Keratinocyte (primary cell): ENCODE measurements around the gene SLC26A4. TPM values are rescaled to one million over a fixed set of nuclear protein-coding genes. Genes with fewer than 3 reads are reported as not detected.

Source experiments
- DNase-seq: peaks from one replicate; pipeline ENCODE4 v3.0.0-alpha.2; 2011; ENCODE audit warnings: low read depth, missing footprints, low spot score
- FAIRE-seq: peaks from 2 replicates; lab custom pipeline; 2011; peaks lifted over from hg19 to GRCh38; lab: Jason Lieb, UNC
- H2AFZ ChIP-seq: 2 replicates; pipeline ENCODE4 v1.6.0; 2012; ENCODE audit warnings: low read length, control low read depth, inconsistent platforms; ENCODE audit not compliant: control insufficient read depth
- H3K27ac ChIP-seq: 2 replicates; pipeline ENCODE4 v1.5.1; 2011; ENCODE audit warnings: low read length; ENCODE audit not compliant: control insufficient read depth, insufficient read depth
- H3K27me3 ChIP-seq: 3 replicates; pipeline ENCODE4 v1.6.0; 2011; ENCODE audit warnings: low read length; ENCODE audit not compliant: control insufficient read depth, insufficient read depth; ENCODE audit errors: extremely low read depth
- H3K36me3 ChIP-seq, 2 experiments: 2 replicates in 1 of 2; 3 replicates in 1 of 2; pipeline ENCODE4 v1.5.1; 2011; ENCODE audit warnings: low read length in 2 of 2, mild to moderate bottlenecking in 1 of 2; ENCODE audit not compliant: control insufficient read depth in 2 of 2, insufficient read depth in 2 of 2; ENCODE audit errors: extremely low read depth in 1 of 2
- H3K4me1 ChIP-seq: 3 replicates; pipeline ENCODE4 v1.5.1; 2011; ENCODE audit warnings: low read length; ENCODE audit not compliant: control insufficient read depth, insufficient read depth; ENCODE audit errors: extremely low read depth
- H3K4me2 ChIP-seq: 3 replicates; pipeline ENCODE4 v1.6.0; 2011; ENCODE audit warnings: low read depth, low read length; ENCODE audit not compliant: control insufficient read depth, insufficient read depth; ENCODE audit errors: extremely low read depth
- H3K4me3 ChIP-seq, 3 experiments: fragments of 200-600 bp in 1 of 3; sonication (generic) in 1 of 3; 2 replicates in 2 of 3; 3 replicates in 1 of 3; pipeline ENCODE4 v1.5.1; 2011 to 2016; ENCODE audit warnings: low read length in 3 of 3, mild to moderate bottlenecking in 3 of 3, control low read depth in 2 of 3, inconsistent platforms in 1 of 3, low read depth in 1 of 3, mixed read lengths in 1 of 3, mixed run types in 1 of 3, moderate library complexity in 1 of 3; ENCODE audit not compliant: control insufficient read depth in 2 of 3, insufficient read depth in 2 of 3; ENCODE audit errors: extremely low read depth in 1 of 3
- H3K79me2 ChIP-seq: 2 replicates; pipeline ENCODE4 v1.6.0; 2012; ENCODE audit warnings: low read length; ENCODE audit not compliant: control insufficient read depth, insufficient read depth
- H3K9ac ChIP-seq: 3 replicates; pipeline ENCODE4 v1.6.0; 2011; ENCODE audit warnings: low read length; ENCODE audit not compliant: control insufficient read depth, insufficient read depth; ENCODE audit errors: extremely low read depth
- H3K9me1 ChIP-seq: 3 replicates; pipeline ENCODE4 v1.6.0; 2011; ENCODE audit warnings: low read length; ENCODE audit not compliant: control insufficient read depth, insufficient read depth; ENCODE audit errors: extremely low read depth
- H3K9me3 ChIP-seq: 2 replicates; pipeline ENCODE4 v1.5.1; 2012; ENCODE audit warnings: low read depth, low read length; ENCODE audit not compliant: control insufficient read depth
- H4K20me1 ChIP-seq: 3 replicates; pipeline ENCODE4 v1.6.0; 2011; ENCODE audit warnings: low read length; ENCODE audit not compliant: control insufficient read depth, insufficient read depth; ENCODE audit errors: extremely low read depth
- EZH2 ChIP-seq: IDR thresholded peaks from one replicate; pipeline ENCODE4 v1.6.1; 2012; ENCODE audit warnings: inconsistent platforms, mild to moderate bottlenecking, low read length, moderate library complexity
- dilution Hi-C: fragments of 300-500 bp; cut with MboI; formaldehyde crosslinking; loops from one replicate; pipeline ENCODE4 v1.7.0; 2020; ENCODE audit warnings: low sequenced_read_pairs; ENCODE audit not compliant: extremely low pct_ligation_motif_present
- polyA plus RNA-seq, 5 experiments: library from polyadenylated mRNA; depleted of rRNA in 3 of 5; stranded (reverse) in 3 of 5; stranded (forward) in 1 of 5; unstranded in 1 of 5; fragments of >200 nt; gene quantifications; 1 replicate in 1 of 5; 2 replicates in 3 of 5; 3 replicates in 1 of 5; pipeline versions ENCODE4 v1.2.1 to v1.2.3, GENCODE V29; 2011 to 2012; ENCODE audit warnings: missing spikeins in 2 of 5, low read depth in 1 of 5, low replicate concordance in 1 of 5
- TF ChIP-seq, protein P1 (sequence below), 3 experiments: IDR thresholded peaks in 1 of 3; conservative IDR thresholded peaks in 1 of 3; optimal IDR thresholded peaks in 1 of 3; 2 replicates in 2 of 3; 3 replicates in 1 of 3; pipeline versions ENCODE3 to v1.5.1; 2011; ENCODE audit warnings: low read length in 3 of 3, mild to moderate bottlenecking in 3 of 3, moderate library complexity in 2 of 3, control low read depth in 1 of 3, inconsistent platforms in 1 of 3; ENCODE audit not compliant: insufficient read depth in 2 of 3; ENCODE audit errors: extremely low read depth in 1 of 3

The SLC26A4 gene
- polyA plus RNA-seq, 1 donor (not counting 4 experiments of a cell fraction or from before 2014, with no cell fraction given), result 0.26 TPM

DNA sequence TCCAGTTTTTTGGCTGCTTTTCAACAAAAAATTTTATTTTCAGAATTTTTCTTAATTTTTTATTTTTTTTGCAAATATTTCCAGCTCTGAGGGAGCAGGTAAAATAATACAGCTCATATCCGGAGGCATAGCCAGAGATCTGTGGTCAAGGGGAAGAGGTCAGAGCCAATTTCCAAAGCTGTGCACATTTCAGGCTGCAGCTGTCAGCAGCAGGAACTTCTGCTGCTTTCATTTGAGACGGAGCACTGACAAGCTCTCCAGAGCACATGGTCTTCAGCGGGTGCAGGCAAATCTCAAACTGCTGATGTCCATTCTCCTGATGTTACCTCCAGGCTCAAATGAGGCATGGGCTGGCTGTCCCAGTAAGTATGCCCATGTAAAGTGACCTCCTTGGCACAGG, 31.1 kb downstream of the SLC26A4 start:
- Histone ChIP-seq H3K9ac (no peak overlapping the region), H2AFZ (no peak overlapping the region), H3K79me2 (no peaks in the 10 kb centered on the region), H3K4me3 (no peak overlapping the region), H3K36me3 (no peaks in the 10 kb centered on the region), H3K4me2 (no peak overlapping the region), H3K27ac (no peak overlapping the region), H3K4me1 (peaks cover 3% of the 10 kb centered on the region), H3K9me3 (no peaks in the 10 kb centered on the region), H3K9me1 (no peaks in the 10 kb centered on the region), H3K27me3 (peaks cover 3% of the 10 kb centered on the region), H4K20me1 (no peaks in the 10 kb centered on the region)
- dilution Hi-C loops, result no loop called here
- TF ChIP-seq EZH2, result no peak
- no peak for DNase-seq
- no peak for FAIRE-seq

DNA sequence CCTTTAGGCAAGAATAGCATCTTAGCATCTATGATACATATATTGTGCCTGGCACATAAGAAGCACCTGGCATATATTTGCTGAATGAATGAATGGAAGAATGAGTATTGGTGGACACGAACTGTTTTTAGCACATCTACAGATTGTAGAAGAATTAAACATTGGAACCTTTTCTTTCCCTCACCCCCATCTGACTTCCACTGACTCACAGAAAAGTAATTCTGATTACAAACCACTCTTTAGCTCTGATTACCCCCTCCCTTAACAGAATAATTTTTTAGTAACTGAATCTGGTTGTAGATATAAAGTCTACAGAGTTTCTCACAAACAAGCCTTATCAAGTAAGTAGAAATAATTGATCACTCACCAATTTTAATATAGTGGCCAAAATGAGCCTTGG, 31.9 kb downstream of the SLC26A4 start:
- H3K9me3 ChIP-seq, result no peaks in the 10 kb centered on the region
- peaks cover under 1% of the 10 kb centered on the region for H3K4me1 ChIP-seq
- dilution Hi-C loops, result no loop called here
- no peak overlapping the region for H3K4me2 ChIP-seq
- DNase-seq, result no peak
- H3K9ac ChIP-seq, result no peak overlapping the region
- H3K36me3 ChIP-seq, result no peaks in the 10 kb centered on the region
- no peaks in the 10 kb centered on the region for H4K20me1 ChIP-seq
- TF ChIP-seq EZH2, result no peak
- TF ChIP-seq, protein P1, sequence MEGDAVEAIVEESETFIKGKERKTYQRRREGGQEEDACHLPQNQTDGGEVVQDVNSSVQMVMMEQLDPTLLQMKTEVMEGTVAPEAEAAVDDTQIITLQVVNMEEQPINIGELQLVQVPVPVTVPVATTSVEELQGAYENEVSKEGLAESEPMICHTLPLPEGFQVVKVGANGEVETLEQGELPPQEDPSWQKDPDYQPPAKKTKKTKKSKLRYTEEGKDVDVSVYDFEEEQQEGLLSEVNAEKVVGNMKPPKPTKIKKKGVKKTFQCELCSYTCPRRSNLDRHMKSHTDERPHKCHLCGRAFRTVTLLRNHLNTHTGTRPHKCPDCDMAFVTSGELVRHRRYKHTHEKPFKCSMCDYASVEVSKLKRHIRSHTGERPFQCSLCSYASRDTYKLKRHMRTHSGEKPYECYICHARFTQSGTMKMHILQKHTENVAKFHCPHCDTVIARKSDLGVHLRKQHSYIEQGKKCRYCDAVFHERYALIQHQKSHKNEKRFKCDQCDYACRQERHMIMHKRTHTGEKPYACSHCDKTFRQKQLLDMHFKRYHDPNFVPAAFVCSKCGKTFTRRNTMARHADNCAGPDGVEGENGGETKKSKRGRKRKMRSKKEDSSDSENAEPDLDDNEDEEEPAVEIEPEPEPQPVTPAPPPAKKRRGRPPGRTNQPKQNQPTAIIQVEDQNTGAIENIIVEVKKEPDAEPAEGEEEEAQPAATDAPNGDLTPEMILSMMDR (optimal IDR thresholded peaks at IDR 0.05 in 1 of 3, IDR thresholded peaks at IDR 0.05 in 1 of 3, conservative IDR thresholded peaks at IDR 0.05 in 1 of 3; ENCODE audit: extremely low read depth in 1 of 3, insufficient read depth in 2 of 3, low read length in 3 of 3), result no peak
- H3K79me2 ChIP-seq, result no peaks in the 10 kb centered on the region
- no peak overlapping the region for H3K4me3 ChIP-seq
- H3K27me3 ChIP-seq, result peaks cover 3% of the 10 kb centered on the region
- H3K9me1 ChIP-seq, result no peaks in the 10 kb centered on the region
- H3K27ac ChIP-seq, result no peak overlapping the region
- no peak for FAIRE-seq
- H2AFZ ChIP-seq, result no peak overlapping the region

DNA sequence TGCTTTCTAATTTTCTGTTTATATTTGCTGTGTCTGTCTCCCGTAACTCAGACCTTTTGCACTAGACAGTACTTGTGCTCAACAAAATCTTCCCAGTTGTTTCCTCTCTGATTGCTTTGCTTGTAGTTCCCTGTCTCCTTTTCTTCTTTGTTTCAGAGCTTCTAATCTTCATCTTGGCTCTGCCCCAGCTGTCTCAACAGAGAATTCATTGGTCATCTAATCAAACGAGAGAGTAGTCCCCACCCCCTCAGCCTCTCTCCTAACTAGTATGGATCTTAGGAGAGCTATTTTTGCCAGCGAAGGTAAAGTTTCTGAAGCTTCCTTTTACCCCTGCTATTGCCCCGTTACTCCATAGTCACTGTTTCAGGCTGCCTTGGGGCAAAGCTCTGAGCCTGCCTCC, 32.8 kb downstream of the SLC26A4 start:
- DNase-seq (no peak), FAIRE-seq (no peak)
- Histone ChIP-seq H2AFZ (no peak overlapping the region), H3K4me2 (no peak overlapping the region), H3K79me2 (no peaks in the 10 kb centered on the region), H4K20me1 (no peaks in the 10 kb centered on the region), H3K36me3 (no peaks in the 10 kb centered on the region), H3K27ac (no peak overlapping the region), H3K4me1 (no peaks in the 10 kb centered on the region), H3K27me3 (peaks cover 3% of the 10 kb centered on the region), H3K9ac (no peak overlapping the region), H3K9me1 (no peaks in the 10 kb centered on the region), H3K9me3 (no peaks in the 10 kb centered on the region), H3K4me3 (no peak overlapping the region)
- dilution Hi-C loops, result no loop called here
- TF ChIP-seq EZH2, result no peak
- TF ChIP-seq, protein P1 (optimal IDR thresholded peaks at IDR 0.05 in 1 of 3, IDR thresholded peaks at IDR 0.05 in 1 of 3, conservative IDR thresholded peaks at IDR 0.05 in 1 of 3; ENCODE audit: extremely low read depth in 1 of 3, insufficient read depth in 2 of 3, low read length in 3 of 3), result no peak
